A549 (cell line): ENCODE results near the gene DERA. TPM values are rescaled to one million over a fixed set of nuclear protein-coding genes. Genes with fewer than 3 reads are reported as not detected.

ENCODE experiments used
- ATAC-seq, 2 experiments: fragments of 200-7000 bp in 1 of 2; fragments of >200 bp in 1 of 2; cut with Nextera tagmentation in 1 of 2; cut with Tn5 transposase in 1 of 2; 3 replicates each; pipeline versions ENCODE4 v1.8.0 to v1.9.1; 2018 to 2020; ENCODE audit warnings: mild to moderate bottlenecking in 1 of 2, moderate library complexity in 1 of 2
- CTCF ChIA-PET: fragments of 300-600 bp; sonication (Branson Sonifier 250); formaldehyde crosslinking; extraction: SDS; loops from one replicate; lab custom pipeline; 2021; ENCODE audit warnings: antibody characterized with exemption, inconsistent platforms; lab: Yijun Ruan, JAX
- POLR2A ChIA-PET: fragments of 350-600 bp; formaldehyde crosslinking; extraction: SDS; loops from one replicate; lab custom pipeline; 2021; ENCODE audit warnings: antibody characterized with exemption, inconsistent platforms; lab: Yijun Ruan, JAX
- DNase-seq, 2 experiments: peaks; one replicate each; pipeline versions ENCODE4 v3.0.0 to v3.0.0-alpha.2; 2011 to 2016; ENCODE audit warnings: low read depth in 1 of 2, low spot score in 1 of 2
- FAIRE-seq: peaks from 2 replicates; lab custom pipeline; 2011; peaks lifted over from hg19 to GRCh38; lab: Jason Lieb, UNC
- H3K27ac ChIP-seq, 2 experiments: fragments of >200 bp; sonication (Bioruptor Twin); formaldehyde crosslinking; 3 replicates each; pipeline ENCODE4 v1.5.1; 2016 to 2017
- H3K4me1 ChIP-seq: fragments of >200 bp; sonication (Bioruptor Twin); formaldehyde crosslinking; 3 replicates; pipeline ENCODE4 v1.6.1; 2016
- H3K4me2 ChIP-seq: fragments of >200 bp; sonication (Bioruptor Twin); formaldehyde crosslinking; 3 replicates; pipeline ENCODE4 v1.6.1; 2016
- H3K4me3 ChIP-seq: fragments of >200 bp; sonication (Bioruptor Twin); formaldehyde crosslinking; 3 replicates; pipeline ENCODE4 v1.5.1; 2016
- H3K9me3 ChIP-seq: fragments of >200 bp; sonication (Bioruptor Twin); formaldehyde crosslinking; 3 replicates; pipeline ENCODE4 v1.6.1; 2016
- BHLHE40 ChIP-seq: IDR thresholded peaks from 2 replicates; pipeline ENCODE4 v1.6.1; 2012; ENCODE audit warnings: low read depth, low read length, inconsistent platforms
- EP300 ChIP-seq, 2 experiments: fragments of >200 bp; sonication (Bioruptor Twin); formaldehyde crosslinking; IDR thresholded peaks; 2 replicates in 1 of 2; 3 replicates in 1 of 2; pipeline ENCODE4 v1.6.1; 2016 to 2017
- FOSB ChIP-seq: fragments of 250-450 bp; sonication (Bioruptor Pico); IDR thresholded peaks from 2 replicates; pipeline ENCODE4 v1.5.0; 2020; ENCODE audit warnings: mild to moderate bottlenecking, moderate library complexity
- HEYL ChIP-seq: fragments of 250-450 bp; sonication (Bioruptor Pico); IDR thresholded peaks from 2 replicates; pipeline ENCODE4 v1.8.0; 2021; ENCODE audit warnings: mild to moderate bottlenecking, moderate library complexity
- MAFK ChIP-seq: fragments of 450-650 bp; IDR thresholded peaks from 2 replicates; pipeline ENCODE4 v1.6.1; 2014; ENCODE audit not compliant: partially characterized antibody
- NFE2L2 ChIP-seq: fragments of 150-350 bp; conservative IDR thresholded peaks from 2 replicates; pipeline ENCODE4 v1.6.1; 2014; ENCODE audit warnings: low read length
- NPAS2 ChIP-seq: fragments of 250-450 bp; sonication (Bioruptor Pico); IDR thresholded peaks from 2 replicates; pipeline ENCODE4 v1.8.0; 2022; ENCODE audit warnings: mild to moderate bottlenecking, moderate library complexity, borderline replicate concordance
- POLR2AphosphoS2 ChIP-seq: conservative IDR thresholded peaks from 2 replicates; pipeline ENCODE4 v1.6.1; 2012; ENCODE audit warnings: low read length, improper control_type of control experiment, inconsistent platforms
- RARB ChIP-seq: fragments of 250-450 bp; sonication (Bioruptor Pico); IDR thresholded peaks from 2 replicates; pipeline ENCODE4 v1.8.0; 2021; ENCODE audit warnings: mild to moderate bottlenecking, moderate library complexity
- RCOR1 ChIP-seq: fragments of 150-350 bp; IDR thresholded peaks from 2 replicates; pipeline ENCODE4 v1.6.1; 2014; ENCODE audit warnings: antibody characterized with exemption, low read length, low read depth
- REST ChIP-seq: fragments of 200-600 bp; sonication (generic); IDR thresholded peaks from 2 replicates; pipeline ENCODE4 v1.6.1; 2016; ENCODE audit warnings: antibody characterized with exemption, mild to moderate bottlenecking, moderate library complexity
- SMC3 ChIP-seq: fragments of >200 bp; sonication (Bioruptor Twin); formaldehyde crosslinking; IDR thresholded peaks from 3 replicates; pipeline ENCODE4 v1.6.1; 2018; ENCODE audit warnings: inconsistent platforms
- WGBS: methylation state at CpG from one replicate; pipeline ENCODE4 v1.1.6; 2017; ENCODE audit errors: missing lambda C conversion rate; 5-methylcytosine and 5-hydroxymethylcytosine counted together
- polyA plus RNA-seq, 4 experiments: library from polyadenylated mRNA; depleted of rRNA in 3 of 4; stranded (reverse); fragments of >200 nt; fragmentation: RNase III in 1 of 4; extraction: RNeasy Plus Mini Kit Qiagen cat#74134 plus additional on column Dnase treatment in 1 of 4; gene quantifications; 2 replicates in 3 of 4; 3 replicates in 1 of 4; pipeline ENCODE4 v1.2.3, GENCODE V29; 2011 to 2017
- TF ChIP-seq, protein P1 (sequence below): fragments of >200 bp; sonication (Bioruptor Twin); formaldehyde crosslinking; IDR thresholded peaks from 2 replicates; pipeline ENCODE4 v1.6.1; 2016
- TF ChIP-seq, protein P2 (sequence below): IDR thresholded peaks from 2 replicates; pipeline ENCODE4 v1.6.1; 2012; ENCODE audit warnings: low read depth, borderline replicate concordance
- TF ChIP-seq, protein P3 (sequence below): IDR thresholded peaks from 2 replicates; pipeline ENCODE4 v1.6.1; 2012

DERA gene
- polyA plus RNA-seq, 2 of the 4 experiments (the other 2 are of a cell fraction) = 45.2 to 65.0 TPM

- no peak for FAIRE-seq
- CTCF ChIA-PET = no interaction called here
- TF ChIP-seq RCOR1 = no peak
- TF ChIP-seq, all 56 proteins: peak for 0
- 77% methylated on average over 5 of the region's 5 CpGs for WGBS
- no peaks in the 10 kb centered on the region for H3K9me3 ChIP-seq
- peaks cover 36% of the 10 kb centered on the region; the same call in 2 of the 3 replicates for H3K4me1 ChIP-seq
- no peak for ATAC-seq
- no peak overlapping the region for H3K27ac ChIP-seq
- peak overlapping the region; percentile 20 for H3K4me2 ChIP-seq
- POLR2A ChIA-PET = no interaction called here
- no peak for DNase-seq
- no peak overlapping the region for H3K4me3 ChIP-seq
Observed at GRCh38 chr12:15887043-15887817, 23.9 kb upstream of the DERA start.

DNA sequence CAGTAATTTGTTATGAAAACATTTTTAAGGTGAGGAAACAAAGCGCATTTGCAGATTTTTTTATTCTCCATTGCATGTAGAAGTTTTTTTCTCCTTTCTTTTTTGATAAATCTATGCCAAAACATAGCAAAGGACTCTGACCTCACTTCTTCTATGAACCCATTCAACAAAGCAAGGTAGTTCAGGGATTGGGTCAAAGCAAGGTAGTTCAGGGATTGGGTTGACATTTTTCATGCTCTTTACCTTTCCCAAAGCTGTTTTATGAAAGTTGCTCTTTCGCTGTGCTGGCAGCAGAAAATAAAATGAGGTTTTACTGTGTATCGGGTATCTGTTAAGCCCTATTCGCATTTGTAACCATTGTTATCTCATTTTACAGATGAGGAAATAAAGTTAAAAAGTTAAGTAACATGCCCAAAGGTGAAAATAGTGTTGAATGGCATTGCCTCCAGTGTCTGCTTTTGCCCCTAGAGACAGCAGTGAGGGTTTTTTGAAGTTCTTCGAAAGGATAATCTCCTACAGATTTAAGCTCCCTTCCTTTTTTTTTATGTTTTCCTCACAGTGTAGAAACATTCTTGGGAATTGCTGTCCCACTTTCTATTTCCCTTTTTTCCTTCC lies 18.4 kb upstream of the DERA start:
- Histone ChIP-seq H3K9me3 (no peaks in the 10 kb centered on the region), H3K27ac (no peak overlapping the region), H3K4me3 (no peak overlapping the region), H3K4me1 (peaks cover 10% of the 10 kb centered on the region; the same call in 2 of the 3 replicates), H3K4me2 (no peak overlapping the region)
- ChIA-PET POLR2A (no interaction called here), CTCF (interaction anchor here (1.6 kb wide), 1 partner anchor 10 kb away, joined by 5 read pairs; no protein-coding TSS in a partner anchor)
- FAIRE-seq (no peak), DNase-seq (no peak), ATAC-seq (no peak)
- TF ChIP-seq SMC3 = no peak
- TF ChIP-seq NFE2L2 = no peak
- TF ChIP-seq RARB = no peak
- TF ChIP-seq FOSB (CRISPR knock-in tag) = no peak
- no peak for TF ChIP-seq HEYL (CRISPR knock-in tag)
- 93% methylated on average over 5 of the region's 5 CpGs for WGBS

GRCh38 chr12:15893260-15893659 lies 17.9 kb upstream of the DERA start:
- ATAC-seq (no peak), DNase-seq (no peak), FAIRE-seq (no peak)
- TF ChIP-seq, protein P1, sequence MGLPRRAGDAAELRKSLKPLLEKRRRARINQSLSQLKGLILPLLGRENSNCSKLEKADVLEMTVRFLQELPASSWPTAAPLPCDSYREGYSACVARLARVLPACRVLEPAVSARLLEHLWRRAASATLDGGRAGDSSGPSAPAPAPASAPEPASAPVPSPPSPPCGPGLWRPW = no peak
- no peak for TF ChIP-seq BHLHE40
- no peak for TF ChIP-seq MAFK
- TF ChIP-seq HEYL (CRISPR knock-in tag) = no peak
- TF ChIP-seq, protein P2, sequence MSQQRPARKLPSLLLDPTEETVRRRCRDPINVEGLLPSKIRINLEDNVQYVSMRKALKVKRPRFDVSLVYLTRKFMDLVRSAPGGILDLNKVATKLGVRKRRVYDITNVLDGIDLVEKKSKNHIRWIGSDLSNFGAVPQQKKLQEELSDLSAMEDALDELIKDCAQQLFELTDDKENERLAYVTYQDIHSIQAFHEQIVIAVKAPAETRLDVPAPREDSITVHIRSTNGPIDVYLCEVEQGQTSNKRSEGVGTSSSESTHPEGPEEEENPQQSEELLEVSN = no peak
- TF ChIP-seq, protein P3, sequence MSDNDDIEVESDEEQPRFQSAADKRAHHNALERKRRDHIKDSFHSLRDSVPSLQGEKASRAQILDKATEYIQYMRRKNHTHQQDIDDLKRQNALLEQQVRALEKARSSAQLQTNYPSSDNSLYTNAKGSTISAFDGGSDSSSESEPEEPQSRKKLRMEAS = no peak
- no peak for TF ChIP-seq REST
- TF ChIP-seq NPAS2 (CRISPR knock-in tag) = no peak
- no peak for TF ChIP-seq POLR2AphosphoS2
- no peak for TF ChIP-seq EP300 (IDR thresholded peaks at IDR 0.05)
- TF ChIP-seq RARB = no peak
- H3K27ac ChIP-seq = no peak overlapping the region
- CTCF ChIA-PET = interaction anchor here (1.6 kb wide), 1 partner anchor 10 kb away, joined by 5 read pairs; no protein-coding TSS in a partner anchor
- H3K4me3 ChIP-seq = no peak overlapping the region
- WGBS = 82% methylated on average over 3 of the region's 3 CpGs
- H3K4me1 ChIP-seq = peaks cover 5% of the 10 kb centered on the region; the same call in 2 of the 3 replicates
- no peak overlapping the region for H3K4me2 ChIP-seq
- no peaks in the 10 kb centered on the region for H3K9me3 ChIP-seq
- POLR2A ChIA-PET = no interaction called here
